ENCODE results near the gene GGCX. TPM values are rescaled to one million over a fixed set of nuclear protein-coding genes. Genes with fewer than 3 reads are reported as not detected.

GGCX gene
- total RNA-seq, 1 donor from 2014 or later, result 145 TPM

DNA sequence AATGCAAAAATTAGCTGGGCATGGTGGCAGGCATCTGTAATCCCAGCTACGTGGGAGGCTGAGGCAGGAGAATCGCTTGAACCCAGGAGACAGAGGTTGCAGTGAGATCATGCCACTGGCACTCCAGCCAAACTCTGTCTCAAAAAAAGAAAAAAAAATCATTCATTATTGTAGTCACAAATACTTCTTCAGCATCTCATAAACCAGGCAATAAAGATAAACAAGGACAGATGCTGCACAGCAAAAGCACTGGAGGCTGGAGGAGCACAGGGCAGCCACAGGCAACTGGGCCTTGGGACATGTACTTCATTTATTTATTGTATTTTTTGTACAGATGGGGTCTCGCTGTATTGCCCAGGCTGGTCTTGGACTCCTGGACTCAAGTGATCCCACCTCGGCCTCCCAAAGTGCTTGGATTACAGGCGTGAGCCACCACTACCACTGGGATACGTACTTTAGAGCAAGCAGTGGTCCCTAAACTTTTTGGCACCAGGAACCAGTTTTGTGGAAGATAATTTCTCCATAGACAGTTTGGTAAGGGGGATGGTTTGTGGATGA lies 39.1 kb downstream of the GGCX start:
- Mint-ChIP-seq H3K27ac (ENCODE audit: unreplicated experiment) (no peak overlapping the region), H3K4me3 (ENCODE audit: unreplicated experiment) (no peak overlapping the region), H3K36me3 (ENCODE audit: low read depth, unreplicated experiment) (no peaks in the 10 kb centered on the region), H3K4me1 (ENCODE audit: unreplicated experiment) (peaks cover 7% of the 10 kb centered on the region), H3K9me3 (ENCODE audit: unreplicated experiment) (no peaks in the 10 kb centered on the region), H3K27me3 (ENCODE audit: unreplicated experiment) (peaks cover 4% of the 10 kb centered on the region)
- DNase-seq (ENCODE audit: low spot score), result no peak
- no peak for TF ChIP-seq CTCF (IDR thresholded peaks at IDR 0.05; ENCODE audit: unreplicated experiment)

DNA sequence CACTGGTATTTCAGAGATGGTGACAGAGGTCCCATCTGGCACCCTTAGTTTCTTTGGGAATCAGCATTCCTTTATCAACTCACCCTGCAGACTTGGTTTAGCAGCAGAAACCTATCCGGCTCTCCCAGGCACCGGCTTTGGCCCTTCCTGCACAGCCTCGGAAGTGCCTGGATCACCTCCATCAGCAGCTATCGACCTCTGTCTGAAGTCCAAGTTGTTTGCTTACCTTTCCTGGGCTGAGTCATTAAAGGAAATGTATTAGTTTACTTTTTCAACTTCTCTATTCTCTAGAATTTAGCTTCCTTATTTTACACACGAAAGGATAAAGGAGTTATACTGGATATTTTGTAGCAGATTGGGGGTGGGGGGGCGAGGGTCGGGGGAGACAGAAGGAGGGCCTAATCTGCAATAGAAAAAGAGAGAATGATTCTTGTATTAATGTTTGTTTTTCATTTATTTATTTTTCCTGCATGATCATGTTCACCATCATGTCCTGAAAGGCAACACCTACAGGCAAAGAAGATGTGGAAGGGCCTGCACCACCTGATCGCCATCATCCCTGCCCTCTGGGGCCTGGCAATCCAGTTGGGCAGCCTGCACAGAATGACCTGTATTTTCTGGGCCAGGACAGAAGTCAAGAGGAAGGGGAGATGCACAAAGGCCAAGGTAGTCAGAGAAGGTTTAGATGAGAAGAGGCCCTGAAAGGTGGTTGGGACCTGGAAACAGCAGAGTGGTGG lies 44.5 kb downstream of the GGCX start:
- Mint-ChIP-seq H3K36me3 (ENCODE audit: low read depth, unreplicated experiment) (no peaks in the 10 kb centered on the region), H3K27ac (ENCODE audit: unreplicated experiment) (no peak overlapping the region), H3K27me3 (ENCODE audit: unreplicated experiment) (peaks cover 2% of the 10 kb centered on the region), H3K4me1 (ENCODE audit: unreplicated experiment) (no peaks in the 10 kb centered on the region), H3K4me3 (ENCODE audit: unreplicated experiment) (no peak overlapping the region), H3K9me3 (ENCODE audit: unreplicated experiment) (no peaks in the 10 kb centered on the region)
- DNase-seq (ENCODE audit: low spot score), result no peak
- TF ChIP-seq CTCF (IDR thresholded peaks at IDR 0.05; ENCODE audit: unreplicated experiment), result no peak

DNA sequence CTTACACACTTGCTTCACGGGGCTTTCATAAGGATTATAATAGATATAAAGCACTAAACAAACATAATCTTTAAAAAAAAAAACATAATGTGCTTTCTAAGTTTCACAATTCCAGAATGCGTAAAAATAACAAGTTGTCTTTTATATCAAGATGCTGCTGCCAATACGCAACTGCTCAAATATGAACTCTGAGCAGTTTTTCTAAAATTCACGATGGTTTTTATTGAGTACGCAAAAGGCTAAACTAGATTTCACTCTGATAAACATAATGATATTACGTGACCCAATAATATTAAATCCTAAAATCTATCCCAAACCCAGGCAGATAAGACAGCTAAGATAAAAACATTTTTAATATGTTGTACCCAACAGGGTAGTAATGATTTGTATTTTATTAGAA lies 47.0 kb downstream of the GGCX start:
- H3K4me1 Mint-ChIP-seq (ENCODE audit: unreplicated experiment), result no peaks in the 10 kb centered on the region
- H3K27me3 Mint-ChIP-seq (ENCODE audit: unreplicated experiment), result peaks cover 2% of the 10 kb centered on the region
- no peak for TF ChIP-seq CTCF (IDR thresholded peaks at IDR 0.05; ENCODE audit: unreplicated experiment)
- H3K9me3 Mint-ChIP-seq (ENCODE audit: unreplicated experiment), result no peaks in the 10 kb centered on the region
- no peak overlapping the region for H3K27ac Mint-ChIP-seq (ENCODE audit: unreplicated experiment)
- H3K36me3 Mint-ChIP-seq (ENCODE audit: low read depth, unreplicated experiment), result no peaks in the 10 kb centered on the region
- no peak overlapping the region for H3K4me3 Mint-ChIP-seq (ENCODE audit: unreplicated experiment)
- no peak for DNase-seq (ENCODE audit: low spot score)

GRCh38 chr2:85511008-85511811 lies 50.1 kb downstream of the GGCX start:
- H3K4me1 Mint-ChIP-seq (ENCODE audit: unreplicated experiment), result no peaks in the 10 kb centered on the region
- no peak overlapping the region for H3K4me3 Mint-ChIP-seq (ENCODE audit: unreplicated experiment)
- no peak for DNase-seq (ENCODE audit: low spot score)
- H3K27ac Mint-ChIP-seq (ENCODE audit: unreplicated experiment), result no peak overlapping the region
- no peaks in the 10 kb centered on the region for H3K27me3 Mint-ChIP-seq (ENCODE audit: unreplicated experiment)
- H3K36me3 Mint-ChIP-seq (ENCODE audit: low read depth, unreplicated experiment), result no peaks in the 10 kb centered on the region
- TF ChIP-seq CTCF (IDR thresholded peaks at IDR 0.05; ENCODE audit: unreplicated experiment), result no peak
- H3K9me3 Mint-ChIP-seq (ENCODE audit: unreplicated experiment), result no peaks in the 10 kb centered on the region
